HL-60 (cell line): Measurements from ENCODE around the gene NEK9.

Experiments
- CTCF ChIP-seq: IDR thresholded peaks from one replicate; pipeline ENCODE4 v1.5.1; 2011; ENCODE audit warnings: low read length, control low read depth, inconsistent platforms; ENCODE audit not compliant: insufficient read depth
- GABPA ChIP-seq: IDR thresholded peaks from 2 replicates; pipeline ENCODE4 v1.6.1; 2012; ENCODE audit warnings: low read depth
- POLR2AphosphoS5 ChIP-seq: IDR thresholded peaks from 2 replicates; pipeline ENCODE4 v1.6.1; 2012; ENCODE audit warnings: low read depth
- REST ChIP-seq: IDR thresholded peaks from 2 replicates; pipeline ENCODE4 v1.6.1; 2012; ENCODE audit warnings: low read depth; ENCODE audit not compliant: insufficient replicate concordance

- no peak for TF ChIP-seq CTCF
- TF ChIP-seq REST: no peak
- TF ChIP-seq GABPA: no peak
- TF ChIP-seq POLR2AphosphoS5: no peak
Measured at GRCh38 chr14:75098682-75099081, 28.2 kb downstream of the NEK9 start.
